HG02970 (cell line): ENCODE measurements around the gene RBP5.

ENCODE experiments used
- ATAC-seq: cut with Tn5 transposase; IDR thresholded peaks from one replicate; pipeline ENCODE4 v1.9.1; 2021; ENCODE audit warnings: mild to moderate bottlenecking, moderate library complexity, moderate number of reproducible peaks; ENCODE audit not compliant: unreplicated experiment, low FRiP score

Gene RBP5

DNA sequence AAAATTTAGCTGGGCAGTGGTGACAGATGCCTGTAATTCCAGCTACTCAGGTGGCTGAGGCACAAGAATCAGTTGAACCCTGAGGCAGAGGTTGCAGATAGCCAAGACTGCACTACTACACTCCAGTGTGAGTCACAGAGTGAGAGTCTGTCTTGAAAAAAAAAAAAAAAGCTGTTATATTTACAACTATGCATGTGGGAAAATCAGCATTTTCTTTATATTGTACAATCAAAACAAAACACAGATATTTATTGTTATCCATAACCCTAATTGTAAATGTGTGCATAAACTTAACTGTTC lies 48.9 kb downstream of the RBP5 start:
- no peak for ATAC-seq

DNA sequence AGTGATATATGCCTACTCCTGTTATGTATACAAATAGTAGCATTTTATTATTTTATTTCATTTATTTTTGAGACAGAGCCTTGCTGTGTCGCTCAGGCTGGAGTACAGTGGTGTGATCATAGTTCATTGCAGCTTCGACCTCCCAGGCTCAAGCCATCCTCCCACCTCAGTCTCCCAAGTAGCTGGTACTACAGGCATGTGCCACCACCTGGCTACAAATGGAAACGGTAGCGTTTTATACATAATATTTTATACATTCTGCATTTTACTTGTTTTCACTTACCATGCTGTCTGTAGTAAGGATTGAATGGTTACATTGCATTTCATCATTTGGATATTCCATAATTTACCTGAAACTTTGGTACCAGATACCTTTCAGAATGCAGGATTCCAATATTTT lies 50.5 kb downstream of the RBP5 start:
- ATAC-seq, result no peak

DNA sequence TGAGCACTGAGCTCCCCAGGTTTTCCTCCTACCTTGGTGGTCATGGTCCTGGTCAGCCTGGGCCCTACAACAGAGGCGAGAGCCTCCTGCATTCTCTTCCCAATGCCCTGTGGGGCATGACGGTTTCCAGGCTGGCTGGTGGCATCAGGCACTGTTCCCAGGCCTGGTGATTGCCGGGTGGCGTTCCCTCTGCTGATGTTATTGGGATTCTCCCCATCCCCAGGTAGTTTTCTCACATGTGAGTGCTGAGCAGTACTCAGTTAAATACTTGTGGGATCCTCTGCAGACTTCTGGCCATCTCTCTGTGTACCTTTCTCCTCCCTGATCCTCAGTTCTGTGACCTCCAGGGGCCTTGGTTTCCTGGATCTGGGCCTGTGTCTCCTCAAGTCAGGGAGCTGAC lies 52.2 kb downstream of the RBP5 start:
- no peak for ATAC-seq

- no peak for ATAC-seq
Measured at GRCh38 chr12:7075939-7076338, 52.8 kb downstream of the RBP5 start.

DNA sequence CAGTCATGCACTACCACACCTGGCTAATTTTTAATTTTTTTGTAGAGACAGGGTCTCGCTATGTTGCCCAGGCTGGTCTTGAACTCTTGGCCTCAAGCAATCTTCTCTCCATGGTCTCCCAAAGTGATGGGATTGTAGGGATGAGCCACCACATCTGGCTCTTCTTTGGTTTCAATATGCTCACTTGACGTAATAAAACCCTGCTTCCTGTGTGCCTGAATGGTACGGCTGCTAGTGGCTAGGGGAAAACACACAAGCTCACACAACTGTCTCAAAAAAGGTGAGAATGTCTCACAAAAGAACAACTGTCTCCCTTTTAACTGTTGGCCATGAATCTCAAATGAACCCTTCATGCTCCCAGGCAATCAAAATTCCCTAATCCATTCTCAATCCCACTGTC lies 53.2 kb downstream of the RBP5 start:
- ATAC-seq, result no peak

DNA sequence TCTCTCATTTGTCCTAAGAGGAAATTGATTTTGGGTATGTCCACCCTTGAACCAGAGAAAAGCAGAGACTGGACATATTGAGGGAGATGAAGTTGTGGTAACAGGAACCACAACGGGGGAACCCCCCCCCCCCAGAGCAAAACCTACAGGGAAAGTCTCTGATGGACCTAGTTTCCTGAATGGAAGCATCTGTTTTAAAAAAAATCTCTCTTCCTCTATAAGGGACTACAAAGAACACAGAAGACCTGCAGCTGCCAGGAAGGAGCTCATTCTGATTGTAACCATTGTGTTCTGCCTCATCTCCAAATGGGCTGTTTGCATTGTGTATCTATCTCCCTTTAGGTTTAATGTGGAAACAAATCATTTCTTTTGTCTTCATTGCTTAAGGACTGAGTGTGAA lies 54.7 kb downstream of the RBP5 start:
- no peak for ATAC-seq
